ENCODE results near the gene MPZL1.
"Not testable (repeated sequence)": the region's sequence is repeated elsewhere in the genome, so short reads cannot be mapped to it uniquely, and the experiment has no call there.

MPZL1 gene

GRCh38 chr1:167812972-167813371 lies 91.2 kb downstream of the MPZL1 start:
- DNase-seq (ENCODE audit: low read depth): no peak

- DNase-seq (ENCODE audit: low read depth): no peak
These were observed 93.9 kb downstream of the MPZL1 start for GRCh38 chr1:167815650-167816049.

GRCh38 chr1:167819849-167820683 lies 98.3 kb downstream of the MPZL1 start:
- DNase-seq (ENCODE audit: low read depth): peak; percentile 40

GRCh38 chr1:167820684-167821355 lies 99.0 kb downstream of the MPZL1 start:
- DNase-seq (ENCODE audit: low read depth): no peak

GRCh38 chr1:167821356-167821685 lies 99.5 kb downstream of the MPZL1 start:
- no peak for DNase-seq (ENCODE audit: low read depth)

GRCh38 chr1:167821969-167822685 lies 100.3 kb downstream of the MPZL1 start:
- no peak for DNase-seq (ENCODE audit: low read depth)

GRCh38 chr1:167824163-167824794 lies 102.5 kb downstream of the MPZL1 start:
- no peak for DNase-seq (ENCODE audit: low read depth)

GRCh38 chr1:167825419-167826079 lies 103.8 kb downstream of the MPZL1 start:
- DNase-seq (ENCODE audit: low read depth): no peak

- DNase-seq (ENCODE audit: low read depth): no peak
These were observed 104.3 kb downstream of the MPZL1 start for GRCh38 chr1:167826127-167826526.

- DNase-seq (ENCODE audit: low read depth): no peak
These were observed 108.1 kb downstream of the MPZL1 start for GRCh38 chr1:167829868-167830267.

- not testable (repeated sequence) for DNase-seq (ENCODE audit: low read depth)
These were observed 108.9 kb downstream of the MPZL1 start for GRCh38 chr1:167830668-167831067.

GRCh38 chr1:167832693-167833092 lies 110.9 kb downstream of the MPZL1 start:
- DNase-seq (ENCODE audit: low read depth): no peak

- no peak for DNase-seq (ENCODE audit: low read depth)
These were observed 112.1 kb downstream of the MPZL1 start for GRCh38 chr1:167833904-167834303.

- no peak for DNase-seq (ENCODE audit: low read depth)
These were observed 114.4 kb downstream of the MPZL1 start for GRCh38 chr1:167836197-167836596.

- DNase-seq (ENCODE audit: low read depth): no peak
These were observed 115.5 kb downstream of the MPZL1 start for GRCh38 chr1:167837326-167837725.

GRCh38 chr1:167839009-167839408 lies 117.2 kb downstream of the MPZL1 start:
- DNase-seq (ENCODE audit: low read depth): no peak

Data from fibroblast of the conjunctiva (primary cell).